OCI-LY3 (cell line): Measurements from ENCODE around the gene PXK.

Experiments
- CTCF ChIP-seq: fragments of 200-600, 300-600 bp; sonication (generic); IDR thresholded peaks from 2 replicates; pipeline ENCODE4 v1.5.1; 2014; ENCODE audit warnings: antibody characterized with exemption, low read length, low read depth
- EZH2phosphoT487 ChIP-seq: fragments of 200-600 bp; shearing (Covaris generic); IDR thresholded peaks from 2 replicates; pipeline ENCODE4 v1.6.1; 2018; ENCODE audit warnings: antibody characterized with exemption, mixed run types, low read depth

- TF ChIP-seq CTCF (no peak), EZH2phosphoT487 (no peak)
Measured at GRCh38 chr3:58473275-58473674, 140.6 kb downstream of the PXK start.
